Ishikawa (cell line): Measurements from ENCODE around the gene RHOBTB3.

Source experiments
- CEBPB ChIP-seq: IDR thresholded peaks from 2 replicates; pipeline ENCODE4 v1.6.1; 2012
- CREB1 ChIP-seq: IDR thresholded peaks from 2 replicates; pipeline ENCODE4 v1.6.1; 2012; ENCODE audit warnings: low read depth
- EGR1 ChIP-seq: IDR thresholded peaks from 2 replicates; pipeline ENCODE4 v1.6.1; 2012
- EP300 ChIP-seq: IDR thresholded peaks from 2 replicates; pipeline ENCODE4 v1.6.1; 2012; ENCODE audit warnings: borderline replicate concordance
- FOXM1 ChIP-seq: IDR thresholded peaks from 2 replicates; pipeline ENCODE4 v1.6.1; 2012; ENCODE audit warnings: low read depth, borderline replicate concordance
- NFIC ChIP-seq: IDR thresholded peaks from 2 replicates; pipeline ENCODE4 v1.6.1; 2012
- RAD21 ChIP-seq: IDR thresholded peaks from 2 replicates; pipeline ENCODE4 v1.6.1; 2012; ENCODE audit warnings: low read depth
- TAF1 ChIP-seq: IDR thresholded peaks from 2 replicates; pipeline ENCODE4 v1.6.1; 2012; ENCODE audit warnings: low read depth, mild to moderate bottlenecking
- TCF12 ChIP-seq: IDR thresholded peaks from 2 replicates; pipeline ENCODE4 v1.6.1; 2012; ENCODE audit warnings: low read depth
- TEAD4 ChIP-seq: IDR thresholded peaks from 2 replicates; pipeline ENCODE4 v1.6.1; 2012
- YY1 ChIP-seq: IDR thresholded peaks from 2 replicates; pipeline ENCODE4 v1.6.1; 2012; ENCODE audit warnings: low read depth
- ZBTB7A ChIP-seq: IDR thresholded peaks from 2 replicates; pipeline ENCODE4 v1.6.1; 2012; ENCODE audit warnings: low read depth
- TF ChIP-seq, protein P1 (sequence below): IDR thresholded peaks from 2 replicates; pipeline ENCODE4 v1.6.1; 2012
- TF ChIP-seq, protein P2 (sequence below): IDR thresholded peaks from 2 replicates; pipeline ENCODE4 v1.6.1; 2012; ENCODE audit warnings: low read depth, mild to moderate bottlenecking
- TF ChIP-seq, protein P3 (sequence below): IDR thresholded peaks from 2 replicates; pipeline ENCODE4 v1.6.1; 2012

RHOBTB3 gene

DNA sequence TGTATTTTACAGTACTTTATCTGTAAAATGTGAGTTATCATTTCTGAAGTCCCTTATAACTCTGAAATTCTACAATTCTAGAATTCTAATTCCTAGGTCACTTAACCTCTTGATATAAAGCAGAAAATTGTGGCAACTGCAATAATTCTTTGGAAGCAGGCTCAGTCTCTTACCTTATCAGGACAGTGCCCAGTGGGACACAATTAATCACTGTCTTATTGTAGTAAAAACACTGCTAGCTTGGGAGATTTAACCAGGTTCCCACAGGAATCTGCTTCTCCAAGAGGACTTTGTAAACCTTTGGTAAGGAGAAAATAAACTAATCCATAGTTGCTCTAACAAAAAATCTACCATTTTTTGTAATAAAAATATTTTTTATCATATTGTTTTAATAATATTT is 30.1 kb upstream of the RHOBTB3 start:
- TF ChIP-seq ZBTB7A: no peak
- TF ChIP-seq, protein P1, sequence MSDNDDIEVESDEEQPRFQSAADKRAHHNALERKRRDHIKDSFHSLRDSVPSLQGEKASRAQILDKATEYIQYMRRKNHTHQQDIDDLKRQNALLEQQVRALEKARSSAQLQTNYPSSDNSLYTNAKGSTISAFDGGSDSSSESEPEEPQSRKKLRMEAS: no peak
- TF ChIP-seq CEBPB: no peak
- TF ChIP-seq, protein P2, sequence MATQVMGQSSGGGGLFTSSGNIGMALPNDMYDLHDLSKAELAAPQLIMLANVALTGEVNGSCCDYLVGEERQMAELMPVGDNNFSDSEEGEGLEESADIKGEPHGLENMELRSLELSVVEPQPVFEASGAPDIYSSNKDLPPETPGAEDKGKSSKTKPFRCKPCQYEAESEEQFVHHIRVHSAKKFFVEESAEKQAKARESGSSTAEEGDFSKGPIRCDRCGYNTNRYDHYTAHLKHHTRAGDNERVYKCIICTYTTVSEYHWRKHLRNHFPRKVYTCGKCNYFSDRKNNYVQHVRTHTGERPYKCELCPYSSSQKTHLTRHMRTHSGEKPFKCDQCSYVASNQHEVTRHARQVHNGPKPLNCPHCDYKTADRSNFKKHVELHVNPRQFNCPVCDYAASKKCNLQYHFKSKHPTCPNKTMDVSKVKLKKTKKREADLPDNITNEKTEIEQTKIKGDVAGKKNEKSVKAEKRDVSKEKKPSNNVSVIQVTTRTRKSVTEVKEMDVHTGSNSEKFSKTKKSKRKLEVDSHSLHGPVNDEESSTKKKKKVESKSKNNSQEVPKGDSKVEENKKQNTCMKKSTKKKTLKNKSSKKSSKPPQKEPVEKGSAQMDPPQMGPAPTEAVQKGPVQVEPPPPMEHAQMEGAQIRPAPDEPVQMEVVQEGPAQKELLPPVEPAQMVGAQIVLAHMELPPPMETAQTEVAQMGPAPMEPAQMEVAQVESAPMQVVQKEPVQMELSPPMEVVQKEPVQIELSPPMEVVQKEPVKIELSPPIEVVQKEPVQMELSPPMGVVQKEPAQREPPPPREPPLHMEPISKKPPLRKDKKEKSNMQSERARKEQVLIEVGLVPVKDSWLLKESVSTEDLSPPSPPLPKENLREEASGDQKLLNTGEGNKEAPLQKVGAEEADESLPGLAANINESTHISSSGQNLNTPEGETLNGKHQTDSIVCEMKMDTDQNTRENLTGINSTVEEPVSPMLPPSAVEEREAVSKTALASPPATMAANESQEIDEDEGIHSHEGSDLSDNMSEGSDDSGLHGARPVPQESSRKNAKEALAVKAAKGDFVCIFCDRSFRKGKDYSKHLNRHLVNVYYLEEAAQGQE: no peak
- no peak for TF ChIP-seq TAF1
- TF ChIP-seq CREB1: no peak
- TF ChIP-seq NFIC: no peak
- TF ChIP-seq, protein P3, sequence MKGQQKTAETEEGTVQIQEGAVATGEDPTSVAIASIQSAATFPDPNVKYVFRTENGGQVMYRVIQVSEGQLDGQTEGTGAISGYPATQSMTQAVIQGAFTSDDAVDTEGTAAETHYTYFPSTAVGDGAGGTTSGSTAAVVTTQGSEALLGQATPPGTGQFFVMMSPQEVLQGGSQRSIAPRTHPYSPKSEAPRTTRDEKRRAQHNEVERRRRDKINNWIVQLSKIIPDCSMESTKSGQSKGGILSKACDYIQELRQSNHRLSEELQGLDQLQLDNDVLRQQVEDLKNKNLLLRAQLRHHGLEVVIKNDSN: no peak
- TF ChIP-seq FOXM1: no peak
- TF ChIP-seq EGR1: no peak
- TF ChIP-seq TEAD4: no peak
- no peak for TF ChIP-seq YY1
- TF ChIP-seq TCF12: no peak
- no peak for TF ChIP-seq EP300
- no peak for TF ChIP-seq RAD21

DNA sequence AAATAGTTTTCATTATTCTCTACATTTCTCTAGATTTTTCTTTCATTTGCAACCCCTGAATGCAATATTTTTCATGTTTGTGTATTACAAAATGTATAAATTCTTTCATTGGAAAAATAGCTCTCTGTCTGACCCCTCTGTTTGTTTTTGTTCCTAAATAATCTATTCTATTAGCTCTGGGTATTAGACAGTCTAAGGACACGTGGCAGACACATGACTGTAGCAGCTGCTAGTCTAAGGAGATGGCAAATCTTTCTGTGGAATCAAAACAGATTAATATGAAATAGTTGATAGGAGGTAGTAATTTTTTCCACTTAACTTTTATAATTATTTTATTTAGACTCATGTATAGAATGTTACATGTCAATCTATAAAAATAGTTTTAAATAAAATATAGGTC is 27.0 kb upstream of the RHOBTB3 start:
- TF ChIP-seq CREB1 (no peak), TCF12 (no peak), EP300 (no peak), FOXM1 (no peak), EGR1 (no peak), YY1 (no peak)
- TF ChIP-seq, protein P3: no peak

DNA sequence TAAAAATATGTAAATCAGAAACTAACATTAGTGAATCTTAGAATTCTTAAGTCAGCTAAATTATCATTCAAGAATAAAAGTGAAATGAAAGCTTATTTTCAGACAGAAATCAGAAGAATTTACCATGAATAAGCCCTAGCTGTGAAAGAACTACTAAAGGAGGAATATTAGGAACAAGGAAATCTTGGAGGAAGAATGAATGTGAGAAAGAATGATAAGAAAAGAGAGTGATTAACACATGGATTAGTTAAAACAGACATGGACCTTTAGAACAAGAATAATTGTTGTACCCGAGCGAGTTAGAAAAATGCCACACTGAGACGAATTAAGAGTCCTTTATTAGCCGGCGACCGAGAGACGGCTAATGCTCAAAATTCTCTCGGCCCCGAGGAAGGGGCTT is 24.1 kb upstream of the RHOBTB3 start:
- TF ChIP-seq ZBTB7A (no peak), TAF1 (no peak)

DNA sequence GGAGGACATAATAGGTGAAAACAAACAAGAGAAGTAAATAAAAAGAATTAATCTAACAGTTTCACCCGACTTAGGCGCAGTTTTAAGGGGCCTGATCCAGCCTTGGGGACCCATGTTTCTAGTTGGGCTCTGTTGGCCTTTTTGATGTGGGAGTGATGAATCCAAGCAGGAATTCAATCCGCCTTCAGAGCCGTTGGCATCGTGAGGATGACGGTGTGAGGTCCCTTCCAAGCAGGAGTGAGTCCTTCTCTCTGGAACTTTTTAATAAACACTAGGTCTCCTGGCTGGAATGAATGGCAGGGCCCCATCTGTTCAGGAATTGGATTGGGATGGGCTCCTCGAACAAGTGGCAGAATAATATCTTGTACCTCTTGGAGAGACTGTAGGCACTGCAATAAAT is 22.3 kb upstream of the RHOBTB3 start:
- TF ChIP-seq EP300 (no peak), RAD21 (no peak), FOXM1 (no peak), ZBTB7A (no peak), CEBPB (no peak), TAF1 (no peak), EGR1 (no peak), TEAD4 (no peak), YY1 (no peak), NFIC (no peak), CREB1 (no peak), TCF12 (no peak)
- TF ChIP-seq, protein P2: no peak
- TF ChIP-seq, protein P3: no peak
- TF ChIP-seq, protein P1: no peak

DNA sequence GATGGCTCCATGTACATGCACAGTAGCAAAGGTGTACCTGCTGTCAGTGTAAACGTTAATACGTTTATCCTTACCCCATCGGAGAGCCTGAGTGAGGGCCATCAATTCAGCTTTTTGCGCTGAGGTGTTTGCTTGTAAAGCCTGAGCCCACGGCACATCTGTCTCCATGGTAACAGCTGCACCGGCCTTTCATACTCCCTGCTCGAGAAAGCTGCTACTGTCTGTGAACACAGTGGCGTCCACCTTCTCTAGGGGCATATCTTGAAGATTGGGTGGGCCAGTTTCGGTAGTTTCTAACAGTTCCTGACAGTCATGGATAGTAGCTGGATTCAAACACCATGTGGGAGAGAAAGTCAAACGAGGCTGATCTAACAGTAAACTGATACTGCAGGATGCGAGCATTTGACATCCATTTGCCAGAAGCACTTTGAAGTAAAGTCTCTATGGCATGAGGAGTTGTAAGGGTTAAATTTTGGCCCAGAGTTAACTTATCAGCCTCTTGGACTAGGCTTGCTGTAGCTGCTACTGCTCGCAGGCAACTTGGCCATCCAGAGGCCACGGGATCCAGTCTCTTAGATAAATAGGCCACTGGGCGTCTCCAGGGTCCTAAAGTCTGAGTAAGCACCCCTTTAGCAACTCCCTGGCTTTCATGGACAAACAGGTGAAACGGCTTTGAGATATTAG is 21.0 kb upstream of the RHOBTB3 start:
- no peak for TF ChIP-seq YY1
- TF ChIP-seq RAD21: no peak
- TF ChIP-seq, protein P3: no peak
- TF ChIP-seq, protein P1: no peak
